Measurements from ENCODE around the gene MFF.
A peak's percentile ranks its signal among the peaks of the same experiment; 100 is the strongest.
"Not testable (repeated sequence)": the region's sequence is repeated elsewhere in the genome, so short reads cannot be mapped to it uniquely, and the experiment has no call there.

Gene MFF

DNA sequence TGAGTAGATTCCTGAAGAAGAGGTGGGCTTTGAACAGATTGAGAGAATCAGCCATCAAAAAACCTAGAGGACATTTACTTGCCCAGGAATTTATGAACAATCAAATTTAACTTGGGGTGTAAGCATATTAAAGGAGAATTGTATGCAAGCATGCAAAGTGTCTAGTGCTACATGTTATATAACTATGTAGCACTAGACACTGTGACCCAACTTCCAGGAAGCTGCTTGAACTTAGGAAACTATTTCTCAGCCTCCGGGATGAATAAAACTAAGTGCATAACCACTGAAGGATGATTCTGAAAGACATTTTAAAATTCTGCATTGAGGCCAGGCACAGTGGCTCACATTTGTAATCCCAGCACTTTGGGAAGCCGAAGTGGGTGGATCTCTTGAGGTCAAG is 12.4 kb downstream of the MFF start:
- DNase-seq: no peak

DNA sequence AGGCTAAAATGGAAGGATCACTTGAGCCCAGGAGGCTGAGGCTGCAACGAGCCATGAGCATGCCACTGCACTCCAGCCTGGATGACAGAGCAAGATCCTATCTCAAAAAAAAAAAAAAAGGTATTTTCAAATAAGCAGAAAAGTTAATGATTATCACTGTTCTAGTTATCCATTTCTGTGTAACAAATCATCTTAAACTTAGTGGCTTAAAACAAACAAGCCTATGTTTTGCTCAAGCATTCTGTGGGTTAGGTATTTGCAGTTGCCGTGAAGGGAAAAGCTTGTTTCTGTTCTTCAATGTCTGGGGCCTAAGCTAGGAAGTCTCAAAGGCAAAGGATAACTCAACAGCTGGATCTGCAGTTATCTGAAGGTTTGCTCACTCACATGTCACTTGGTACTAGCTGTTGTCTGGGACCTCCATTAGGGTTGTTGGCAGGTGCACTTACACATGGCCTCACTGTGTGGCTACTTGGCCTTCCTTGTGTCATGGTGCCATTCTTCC is 14.1 kb downstream of the MFF start:
- no peak for DNase-seq

DNA sequence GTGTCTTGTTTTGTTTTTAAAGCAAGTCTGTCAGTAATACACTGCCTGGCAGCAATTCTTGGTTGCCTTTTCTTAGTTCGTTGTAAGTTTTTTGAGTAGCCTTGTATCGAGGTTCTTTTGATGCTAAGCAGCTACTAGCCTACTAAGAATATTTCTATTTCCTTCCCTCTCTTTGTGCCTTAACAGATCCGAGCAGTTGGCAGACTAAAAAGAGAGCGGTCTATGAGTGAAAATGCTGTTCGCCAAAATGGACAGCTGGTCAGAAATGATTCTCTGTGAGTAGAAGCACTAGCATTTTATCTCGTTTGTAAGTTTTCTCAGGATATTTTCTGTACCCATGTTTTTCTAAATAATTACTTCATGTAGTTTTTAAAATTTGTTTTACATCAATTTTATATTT is 15.1 kb downstream of the MFF start:
- no peak for DNase-seq

DNA sequence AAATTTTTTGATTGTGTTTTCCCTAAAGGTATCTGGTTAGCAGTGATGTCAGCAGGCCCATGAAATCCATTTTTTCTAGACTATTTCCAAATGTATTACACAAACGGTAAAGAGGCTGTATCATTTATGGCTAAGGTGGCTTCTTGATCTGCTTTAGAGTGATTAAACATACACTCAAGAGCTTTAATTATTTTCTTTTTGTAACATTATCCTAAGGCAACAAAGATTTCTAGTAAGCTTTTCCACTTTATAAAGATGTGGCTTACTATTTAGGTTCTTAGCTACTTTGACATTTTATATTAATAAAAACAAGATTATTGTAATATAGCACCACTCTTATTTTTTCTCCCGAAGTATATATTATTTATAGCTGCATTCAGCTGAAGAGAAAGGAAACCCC is 16.5 kb downstream of the MFF start:
- no peak for DNase-seq

DNA sequence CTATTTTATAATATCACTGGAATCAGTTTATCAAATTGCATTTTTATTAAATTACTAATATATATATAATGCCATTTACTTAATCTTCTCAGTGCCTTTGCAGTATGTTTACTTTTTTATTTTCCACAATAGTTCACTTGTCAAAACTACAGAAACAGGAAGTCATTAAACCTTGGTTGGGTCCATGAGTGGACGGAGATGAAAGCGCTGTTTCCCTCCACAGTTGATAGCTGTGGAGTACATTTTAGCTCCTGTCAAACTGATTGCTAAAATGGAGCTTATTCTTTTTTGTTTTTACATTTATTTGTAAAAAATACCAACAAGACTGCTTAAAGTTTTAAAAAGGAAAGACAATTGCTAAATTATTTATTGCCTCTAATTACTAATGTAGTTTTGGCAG is 19.2 kb downstream of the MFF start:
- no peak for DNase-seq

GRCh38 chr2:227347117-227347516 is 22.1 kb downstream of the MFF start:
- no peak for DNase-seq

DNA sequence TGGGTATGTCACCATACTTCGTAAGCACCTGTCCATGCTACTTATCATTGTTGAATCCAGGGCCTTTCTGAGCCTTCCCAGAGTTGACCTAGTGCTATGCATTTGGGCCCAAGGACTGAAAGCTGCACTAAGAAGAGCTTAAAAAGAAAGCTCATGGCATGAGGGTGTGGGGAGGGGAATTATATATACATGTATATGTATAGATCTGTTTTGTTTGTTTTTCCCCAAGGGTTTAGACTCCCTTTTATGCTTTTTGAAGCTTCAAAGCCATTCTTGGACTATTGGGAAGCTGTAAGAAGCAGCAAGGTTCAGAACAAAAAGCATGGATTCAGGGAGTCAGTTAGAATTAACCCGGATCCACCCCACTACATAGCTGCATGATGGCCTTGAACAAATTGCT is 23.3 kb downstream of the MFF start:
- DNase-seq: no peak

GRCh38 chr2:227349989-227350612 is 25.1 kb downstream of the MFF start:
- DNase-seq: no peak

GRCh38 chr2:227351639-227352038 is 26.6 kb downstream of the MFF start:
- no peak for DNase-seq

DNA sequence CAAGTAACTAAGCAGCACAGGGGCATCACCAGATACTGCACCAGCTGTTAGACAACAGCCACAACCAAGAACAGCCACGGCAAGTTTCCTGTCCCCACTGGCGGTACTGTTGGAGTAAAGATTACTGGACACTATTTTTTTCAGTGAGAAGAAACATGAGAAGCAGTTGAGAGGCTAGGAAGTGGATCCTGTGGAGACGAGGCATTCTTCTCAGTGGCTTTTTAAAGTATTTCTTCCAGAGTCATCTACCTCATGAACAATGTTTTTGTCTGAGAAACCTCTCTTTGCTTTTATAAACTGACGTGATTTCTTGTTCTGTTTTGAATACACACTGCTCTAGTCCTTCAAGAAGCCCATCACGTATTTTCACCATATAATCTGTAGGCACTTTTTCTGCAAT is 35.3 kb downstream of the MFF start:
- DNase-seq: no peak

DNA sequence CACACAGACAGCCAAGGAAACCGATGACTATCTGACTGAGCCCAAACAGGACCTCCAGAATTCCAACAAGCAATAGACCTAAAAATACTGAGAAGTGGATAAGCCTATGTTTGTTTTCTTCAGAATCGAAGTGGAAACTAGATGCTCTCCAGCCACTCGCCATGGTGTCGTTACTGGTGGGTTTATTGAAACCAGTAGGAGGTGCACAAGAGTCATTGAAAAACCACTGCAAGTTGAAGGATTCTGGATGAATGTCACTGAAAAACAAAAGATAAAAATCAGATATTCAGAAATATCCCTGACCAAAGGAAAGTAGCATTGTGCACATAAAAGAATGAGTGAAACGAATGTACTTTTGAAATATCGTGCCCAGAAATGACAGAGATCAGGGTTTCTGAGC is 38.7 kb downstream of the MFF start:
- no peak for DNase-seq

- not testable (repeated sequence) for DNase-seq
Measured at GRCh38 chr2:227364585-227365263, 39.7 kb downstream of the MFF start.

DNA sequence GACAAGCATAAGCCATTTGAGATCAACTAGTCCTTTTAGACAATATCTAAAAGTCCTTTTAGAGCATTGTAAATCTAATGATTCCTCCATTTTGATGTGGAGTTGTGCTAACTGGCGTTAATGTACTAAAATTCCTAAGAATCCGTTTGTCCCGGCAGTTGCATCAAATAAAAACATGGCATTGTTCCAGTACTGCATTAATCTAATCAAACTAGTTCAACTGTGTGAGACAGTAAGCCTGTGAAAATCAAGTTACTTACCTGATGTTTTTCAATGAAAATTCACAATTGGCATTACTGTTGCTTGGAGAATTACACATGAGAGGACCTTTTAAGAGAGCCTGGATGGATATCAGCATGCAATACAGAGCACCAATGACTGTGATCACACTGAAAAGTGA is 40.8 kb downstream of the MFF start:
- DNase-seq: no peak

DNA sequence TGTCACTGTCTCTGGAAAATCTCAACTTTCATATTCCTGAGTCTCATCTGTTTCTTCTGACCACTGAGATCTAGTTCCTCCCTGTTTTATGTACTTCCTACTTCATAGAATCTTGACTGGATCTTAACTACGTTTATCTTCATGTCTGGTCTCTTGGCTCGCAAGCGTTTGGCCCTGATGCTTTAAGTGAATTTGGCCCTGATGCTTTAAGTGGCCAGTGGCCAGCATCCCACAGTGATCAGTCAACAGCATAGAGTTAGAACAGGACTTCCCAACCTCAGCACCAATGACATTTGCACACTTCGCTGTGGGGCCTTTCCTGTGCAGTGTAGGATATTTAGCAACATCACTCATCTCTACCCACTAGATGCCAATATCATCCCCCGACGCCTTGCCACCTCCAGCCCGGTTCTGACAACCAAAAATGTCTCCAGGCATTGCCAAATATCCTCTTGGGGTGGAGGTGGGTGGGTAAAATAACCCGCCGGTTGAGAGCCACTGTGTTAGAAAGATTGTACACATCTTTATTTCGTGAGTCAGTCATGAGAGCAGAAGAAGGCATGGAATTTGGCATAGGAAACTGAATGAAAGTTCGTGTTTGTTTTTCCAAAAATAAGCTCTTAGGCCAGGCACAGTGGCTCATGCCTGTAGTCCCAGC is 41.8 kb downstream of the MFF start:
- DNase-seq: no peak

GRCh38 chr2:227367427-227367795 is 42.4 kb downstream of the MFF start:
- DNase-seq: no peak

DNA sequence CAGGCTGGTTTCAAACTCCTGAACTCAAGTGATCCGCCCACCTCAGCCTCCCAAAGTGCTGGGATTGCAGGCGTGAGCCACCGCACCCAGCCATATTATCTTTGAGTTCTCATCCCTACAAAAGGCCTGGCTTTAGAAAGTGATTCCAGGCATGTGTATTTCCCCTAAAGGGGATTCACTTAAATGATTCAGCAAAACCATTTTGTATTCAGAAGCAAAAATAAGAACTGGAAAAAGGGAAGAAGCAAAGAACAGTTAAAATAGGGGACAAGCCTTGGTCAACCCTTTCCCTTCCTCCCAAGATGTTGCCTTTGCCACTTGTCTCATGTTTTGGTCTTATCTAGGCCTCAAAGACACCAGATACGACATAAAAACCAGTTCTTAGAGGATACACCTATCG is 43.5 kb downstream of the MFF start:
- no peak for DNase-seq

DNA sequence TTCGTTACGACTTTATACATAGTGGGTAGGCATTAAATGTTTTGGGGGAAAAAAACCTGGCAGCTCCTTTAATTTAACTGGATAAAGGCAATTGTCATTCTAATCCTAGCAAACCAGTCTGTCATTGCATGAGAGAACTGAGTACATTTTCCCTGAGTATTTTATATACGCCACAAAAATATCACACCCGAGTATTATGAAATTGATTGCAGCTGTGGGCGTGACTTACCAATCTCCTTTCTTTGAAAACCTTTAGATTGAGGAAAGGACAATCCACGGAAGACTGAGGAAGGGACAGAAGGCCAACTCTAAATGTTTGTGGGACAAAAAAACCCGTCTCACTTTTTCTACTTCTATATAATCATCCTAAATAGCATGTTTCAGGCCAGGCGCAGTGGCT is 45.0 kb downstream of the MFF start:
- DNase-seq: no peak

DNA sequence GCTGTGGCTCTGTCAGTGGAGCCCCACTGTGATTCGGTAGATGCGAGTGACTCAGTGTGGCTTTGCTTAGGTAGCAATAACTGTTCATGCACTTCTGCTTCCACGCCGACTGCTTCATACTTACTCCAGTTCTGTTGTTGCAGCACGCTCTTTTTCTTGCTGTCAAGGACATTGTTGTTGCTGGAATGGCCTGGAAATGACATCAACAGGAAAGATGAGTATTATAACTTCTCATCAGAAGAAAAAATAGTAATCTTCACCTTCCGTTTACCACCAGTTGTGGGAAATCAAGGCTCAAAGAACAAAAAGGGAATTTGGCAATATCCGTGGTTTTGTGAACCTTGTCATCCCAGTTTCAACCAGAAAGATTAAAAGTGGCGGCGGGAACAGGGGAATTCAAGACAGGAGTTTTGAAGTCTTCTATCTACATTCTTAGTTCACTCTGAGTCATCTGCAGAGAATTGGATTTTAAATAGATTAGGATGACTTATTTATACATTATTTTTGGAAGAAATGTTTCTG is 45.8 kb downstream of the MFF start:
- DNase-seq: no peak

DNA sequence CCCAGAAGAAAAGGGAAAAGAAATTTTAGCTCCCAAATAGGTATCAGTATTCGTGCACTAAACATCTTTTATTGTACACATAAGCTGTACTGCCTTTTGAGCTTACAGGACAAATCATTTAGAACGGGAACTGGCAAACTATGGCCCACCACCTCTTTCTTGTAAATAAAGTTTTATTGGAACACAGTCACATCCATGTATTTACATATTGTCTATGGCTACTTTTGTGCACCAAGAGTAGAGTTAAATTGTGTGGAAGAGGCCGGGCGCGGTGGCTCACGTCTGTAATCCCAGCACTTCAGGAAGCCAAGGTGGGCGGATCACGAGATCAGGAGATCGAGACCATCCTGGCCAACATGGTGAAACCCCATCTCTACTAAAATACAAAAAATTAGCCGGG is 48.3 kb downstream of the MFF start:
- DNase-seq: no peak

GRCh38 chr2:227374158-227374557 is 49.1 kb downstream of the MFF start:
- DNase-seq: no peak

DNA sequence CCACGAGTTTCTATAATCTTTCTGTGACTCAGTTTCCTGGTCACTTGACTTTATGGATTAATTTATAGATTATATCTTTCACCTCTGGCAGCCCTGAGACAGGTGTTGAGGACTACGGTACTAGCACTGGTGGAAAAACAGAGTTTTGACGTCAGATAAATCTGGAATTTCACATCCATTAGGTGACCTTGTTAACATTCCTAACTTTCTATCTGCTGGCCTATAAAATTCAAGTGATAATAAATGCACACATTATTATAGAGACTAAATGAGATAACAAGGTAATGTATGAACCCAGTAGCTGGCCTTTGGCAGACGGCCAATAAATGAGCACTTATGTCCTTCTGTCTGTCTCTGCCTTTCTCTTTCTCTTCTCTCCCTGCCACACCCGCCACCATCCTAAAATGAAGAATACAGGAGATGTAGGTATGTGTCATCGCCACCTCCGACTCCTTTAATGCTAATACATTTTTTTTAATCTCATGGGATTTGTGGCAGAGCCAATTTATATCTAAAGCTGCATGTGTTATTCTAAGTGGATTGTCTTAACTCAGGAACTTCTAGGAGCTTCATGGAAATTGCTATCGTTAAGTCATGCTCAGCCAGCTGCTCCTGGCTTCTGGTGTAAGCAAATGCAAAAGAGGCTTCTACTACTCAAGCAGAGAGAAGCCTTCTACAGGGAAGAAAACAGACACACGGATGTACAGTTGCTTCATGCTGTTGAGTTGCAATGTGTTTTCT is 51.8 kb downstream of the MFF start:
- DNase-seq: peak; percentile 77

DNA sequence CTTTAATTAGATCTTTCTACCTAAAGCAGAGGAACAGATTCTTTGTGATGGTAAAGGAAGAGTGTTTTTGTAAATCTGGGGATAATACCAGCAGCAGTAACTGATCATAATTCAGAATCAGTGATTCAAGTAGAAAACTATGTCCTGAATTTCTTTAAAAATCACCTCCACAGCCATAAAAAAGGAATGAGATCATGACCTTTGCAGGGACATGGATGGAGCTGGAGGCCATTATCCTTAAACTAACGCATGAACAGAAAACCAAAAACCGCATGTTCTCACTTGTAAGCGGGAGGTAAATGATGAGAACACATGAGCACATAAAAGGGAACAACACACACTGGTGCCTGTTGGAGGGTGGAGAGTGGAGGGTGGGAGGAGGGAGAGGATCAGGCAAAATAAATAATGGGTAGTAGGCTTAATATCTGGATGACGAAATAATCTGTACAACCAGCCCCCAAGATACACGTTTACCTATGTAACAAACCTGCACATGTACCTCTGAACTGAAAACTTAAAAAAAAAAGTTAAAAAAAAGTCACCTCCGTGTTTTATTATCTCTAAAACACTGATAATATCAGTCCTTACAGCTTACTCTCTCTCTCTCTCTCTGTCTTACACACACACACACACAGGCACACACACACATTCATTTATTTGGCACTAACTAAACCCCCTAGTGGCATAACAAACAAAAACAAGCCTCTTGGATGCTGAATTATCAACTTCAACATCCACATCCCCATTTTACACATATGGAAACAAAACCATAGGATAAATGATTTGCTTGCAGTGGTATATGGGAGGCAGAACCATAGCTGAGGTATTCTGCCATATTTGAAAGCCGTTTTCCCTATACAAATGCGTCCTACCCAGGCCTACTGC is 52.7 kb downstream of the MFF start:
- no peak for DNase-seq

Data from NCI-H524 treated with DMSO at 0.1 percent for 48 hours (cell line).